HG02885 (cell line): ENCODE measurements around the gene MYO1E.

Experiments used
- ATAC-seq: cut with Tn5 transposase; IDR thresholded peaks from one replicate; pipeline ENCODE4 v1.9.1; 2021; ENCODE audit warnings: mild to moderate bottlenecking; ENCODE audit not compliant: unreplicated experiment, poor library complexity

MYO1E gene

GRCh38 chr15:59273234-59273633 lies 99.4 kb downstream of the MYO1E start:
- ATAC-seq, result no peak

- no peak for ATAC-seq
These were observed 101.0 kb downstream of the MYO1E start for GRCh38 chr15:59271595-59272201.

GRCh38 chr15:59268852-59269407 lies 103.7 kb downstream of the MYO1E start:
- no peak for ATAC-seq

- ATAC-seq, result no peak
These were observed 104.4 kb downstream of the MYO1E start for GRCh38 chr15:59268168-59268851.

GRCh38 chr15:59266028-59266427 lies 106.6 kb downstream of the MYO1E start:
- no peak for ATAC-seq

- no peak for ATAC-seq
These were observed 110.4 kb downstream of the MYO1E start for GRCh38 chr15:59262316-59262715.

- no peak for ATAC-seq
These were observed 112.6 kb downstream of the MYO1E start for GRCh38 chr15:59260090-59260489.

- ATAC-seq, result no peak
These were observed 113.3 kb downstream of the MYO1E start for GRCh38 chr15:59259137-59259943.

- ATAC-seq, result no peak
These were observed 114.4 kb downstream of the MYO1E start for GRCh38 chr15:59258317-59258716.

- ATAC-seq, result no peak
These were observed 115.5 kb downstream of the MYO1E start for GRCh38 chr15:59257140-59257539.

- ATAC-seq, result no peak
These were observed 116.2 kb downstream of the MYO1E start for GRCh38 chr15:59256482-59256881.

GRCh38 chr15:59255680-59256336 lies 116.9 kb downstream of the MYO1E start:
- no peak for ATAC-seq

- ATAC-seq, result no peak
These were observed 120.5 kb downstream of the MYO1E start for GRCh38 chr15:59252137-59252536.

GRCh38 chr15:59251001-59251845 lies 121.4 kb downstream of the MYO1E start:
- peak; percentile 63 for ATAC-seq

GRCh38 chr15:59250249-59250648 lies 122.4 kb downstream of the MYO1E start:
- no peak for ATAC-seq

- no peak for ATAC-seq
These were observed 122.9 kb downstream of the MYO1E start for GRCh38 chr15:59249816-59250215.

GRCh38 chr15:59247364-59247763 lies 125.3 kb downstream of the MYO1E start:
- ATAC-seq, result no peak

GRCh38 chr15:59245559-59245958 lies 127.1 kb downstream of the MYO1E start:
- no peak for ATAC-seq

GRCh38 chr15:59244337-59244736 lies 128.3 kb downstream of the MYO1E start:
- ATAC-seq, result peak; percentile 78

- no peak for ATAC-seq
These were observed 129.0 kb downstream of the MYO1E start for GRCh38 chr15:59243622-59244021.
